IMR-90 (cell line): ENCODE measurements around the gene ACKR1. TPM values are rescaled to one million over a fixed set of nuclear protein-coding genes. Genes with fewer than 3 reads are reported as not detected.

Source experiments
- ATAC-seq: fragments of 200-7000 bp; cut with Tn5 transposase; 2 replicates; pipeline ENCODE4 v1.9.1; 2020; ENCODE audit warnings: low read depth, mild to moderate bottlenecking, moderate library complexity
- BruUV-seq: library from RNA; stranded (reverse); fragments of 400-500 nt; replicated peaks from 2 replicates; lab custom pipeline; 2021; lab: Mats Ljungman, UMichigan
- CTCF ChIA-PET: fragments of 300-600 bp; formaldehyde crosslinking; extraction: SDS; loops from one replicate; lab custom pipeline; 2021; ENCODE audit warnings: antibody characterized with exemption; lab: Yijun Ruan, JAX
- POLR2A ChIA-PET: fragments of 300-600 bp; sonication (Branson Sonifier 250); formaldehyde crosslinking; loops from one replicate; lab custom pipeline; 2022; ENCODE audit warnings: antibody characterized with exemption; ENCODE audit not compliant: unreplicated experiment; lab: Charles Lee
- DNase-seq: peaks from one replicate; pipeline ENCODE4 v3.0.0; 2013
- H2AFZ ChIP-seq: replicated peaks from 2 replicates; pipeline ENCODE3; 2013; ENCODE audit warnings: low read length, mild to moderate bottlenecking; ENCODE audit not compliant: poor library complexity
- H2AK5ac ChIP-seq: 2 replicates; pipeline ENCODE4 v1.6.1; 2013; ENCODE audit warnings: low read depth, low read length, inconsistent platforms
- H2AK9ac ChIP-seq: replicated peaks from 2 replicates; pipeline ENCODE3; 2013; ENCODE audit warnings: mild to moderate bottlenecking, low read depth, low read length, moderate library complexity; ENCODE audit not compliant: poor library complexity
- H2BK120ac ChIP-seq: 2 replicates; pipeline ENCODE4 v1.6.1; 2013; ENCODE audit warnings: low read depth, low read length, inconsistent platforms
- H2BK15ac ChIP-seq: 3 replicates; pipeline ENCODE4 v1.6.1; 2013; ENCODE audit warnings: low read depth, low read length, inconsistent platforms
- H2BK20ac ChIP-seq: 2 replicates; pipeline ENCODE4 v1.6.1; 2013; ENCODE audit warnings: low read depth, mild to moderate bottlenecking, inconsistent platforms, low read length, moderate library complexity
- H2BK5ac ChIP-seq: 2 replicates; pipeline ENCODE4 v1.6.1; 2013; ENCODE audit warnings: mild to moderate bottlenecking, low read depth, low read length, inconsistent platforms; ENCODE audit not compliant: poor library complexity, severe bottlenecking
- H3K14ac ChIP-seq: replicated peaks from 2 replicates; pipeline ENCODE4 v1.6.1; 2013; ENCODE audit warnings: low read depth, low read length, inconsistent platforms
- H3K18ac ChIP-seq: 2 replicates; pipeline ENCODE4 v1.6.1; 2013; ENCODE audit warnings: low read depth, low read length, control low read depth
- H3K23ac ChIP-seq: 2 replicates; pipeline ENCODE4 v1.6.1; 2013; ENCODE audit warnings: low read depth, low read length, inconsistent platforms
- H3K27ac ChIP-seq: 2 replicates; pipeline ENCODE4 v1.5.1; 2013; ENCODE audit warnings: mild to moderate bottlenecking, control low read depth, low read length; ENCODE audit not compliant: insufficient read depth
- H3K27me3 ChIP-seq: 2 replicates; pipeline ENCODE4 v1.6.1; 2013; ENCODE audit warnings: low read length; ENCODE audit not compliant: control insufficient read depth, insufficient read depth
- H3K36me3 ChIP-seq: 2 replicates; pipeline ENCODE4 v1.6.1; 2013; ENCODE audit warnings: low read length, mixed read lengths; ENCODE audit not compliant: control insufficient read depth, insufficient read depth
- H3K4ac ChIP-seq: 2 replicates; pipeline ENCODE4 v1.6.1; 2013; ENCODE audit warnings: low read depth, low read length, inconsistent platforms
- H3K4me1 ChIP-seq: 2 replicates; pipeline ENCODE4 v1.6.1; 2013; ENCODE audit warnings: low read length, mixed read lengths; ENCODE audit not compliant: control insufficient read depth, insufficient read depth
- H3K4me2 ChIP-seq: 2 replicates; pipeline ENCODE4 v1.6.1; 2013; ENCODE audit warnings: low read depth, mild to moderate bottlenecking, control low read depth, low read length, moderate library complexity
- H3K4me3 ChIP-seq: 2 replicates; pipeline ENCODE4 v1.5.1; 2013; ENCODE audit warnings: low read depth, mild to moderate bottlenecking, control low read depth, low read length, moderate library complexity; ENCODE audit not compliant: insufficient read depth
- H3K56ac ChIP-seq: 2 replicates; pipeline ENCODE4 v1.6.1; 2013; ENCODE audit warnings: low read length, inconsistent platforms; ENCODE audit not compliant: insufficient read depth; ENCODE audit errors: extremely low read depth
- H3K79me1 ChIP-seq, 2 experiments: 2 replicates each; pipeline ENCODE4 v1.6.1; 2013; ENCODE audit warnings: low read length in 2 of 2, inconsistent platforms in 1 of 2, low read depth in 1 of 2
- H3K9ac ChIP-seq: 2 replicates; pipeline ENCODE4 v1.6.1; 2013; ENCODE audit warnings: low read depth, low read length, control low read depth
- H3K9me1 ChIP-seq: 2 replicates; pipeline ENCODE4 v1.6.1; 2013; ENCODE audit warnings: low read length, inconsistent platforms; ENCODE audit not compliant: insufficient read depth
- H3K9me3 ChIP-seq: 2 replicates; pipeline ENCODE4 v1.6.1; 2013; ENCODE audit warnings: low read length; ENCODE audit not compliant: control insufficient read depth, insufficient read depth
- H4K20me1 ChIP-seq: 2 replicates; pipeline ENCODE4 v1.6.1; 2013; ENCODE audit warnings: low read length, inconsistent platforms; ENCODE audit not compliant: insufficient read depth
- H4K5ac ChIP-seq: 2 replicates; pipeline ENCODE4 v1.6.1; 2013; ENCODE audit warnings: mild to moderate bottlenecking, low read depth, low read length, control low read depth
- H4K8ac ChIP-seq, 2 experiments: 2 replicates each; pipeline ENCODE4 v1.6.1; 2013; ENCODE audit warnings: low read depth in 2 of 2, low read length in 2 of 2, control low read depth in 1 of 2, inconsistent platforms in 1 of 2
- H4K91ac ChIP-seq: 2 replicates; pipeline ENCODE4 v1.6.1; 2013; ENCODE audit warnings: low read depth, low read length, inconsistent platforms; ENCODE audit not compliant: insufficient read depth
- BHLHE40 ChIP-seq: fragments of 150-350 bp; IDR thresholded peaks from 2 replicates; pipeline ENCODE4 v1.6.1; 2016; ENCODE audit warnings: mild to moderate bottlenecking, low read depth, low read length
- CEBPB ChIP-seq: IDR thresholded peaks from 2 replicates; pipeline ENCODE4 v1.6.1; 2012; ENCODE audit warnings: low read depth, low read length, improper control_type of control experiment
- CHD1 ChIP-seq: IDR thresholded peaks from 2 replicates; pipeline ENCODE4 v1.6.1; 2012; ENCODE audit warnings: low read depth, low read length, improper control_type of control experiment
- CTCF ChIP-seq: conservative IDR thresholded peaks from 2 replicates; pipeline ENCODE4 v1.5.1; 2012; ENCODE audit warnings: mild to moderate bottlenecking, low read depth, low read length, improper control_type of control experiment
- ELK1 ChIP-seq: fragments of 150-350 bp; IDR thresholded peaks from 2 replicates; pipeline ENCODE4 v1.6.1; 2016; ENCODE audit warnings: low read depth, mild to moderate bottlenecking, low read length, moderate library complexity, borderline replicate concordance
- FOS ChIP-seq: fragments of 150-350 bp; IDR thresholded peaks from 2 replicates; pipeline ENCODE4 v1.6.1; 2016; ENCODE audit warnings: low read depth, low read length
- MAFK ChIP-seq: IDR thresholded peaks from 2 replicates; pipeline ENCODE4 v1.6.1; 2012; ENCODE audit warnings: low read depth, low read length, improper control_type of control experiment
- MAZ ChIP-seq: IDR thresholded peaks from 2 replicates; pipeline ENCODE4 v1.6.1; 2012; ENCODE audit warnings: low read depth, mild to moderate bottlenecking, low read length, improper control_type of control experiment, moderate library complexity, borderline replicate concordance
- MXI1 ChIP-seq: IDR thresholded peaks from 2 replicates; pipeline ENCODE4 v1.6.1; 2012; ENCODE audit warnings: low read depth, mild to moderate bottlenecking, low read length, moderate library complexity, borderline replicate concordance
- NFE2L2 ChIP-seq: fragments of 150-350 bp; IDR thresholded peaks from 2 replicates; pipeline ENCODE4 v1.6.1; 2016; ENCODE audit warnings: low read depth, mild to moderate bottlenecking, low read length
- POLR2A ChIP-seq: IDR thresholded peaks from 2 replicates; pipeline ENCODE4 v1.6.1; 2012; ENCODE audit warnings: mild to moderate bottlenecking, low read depth, low read length
- RAD21 ChIP-seq: IDR thresholded peaks from 2 replicates; pipeline ENCODE4 v1.6.1; 2012; ENCODE audit warnings: low read length, improper control_type of control experiment
- RCOR1 ChIP-seq: IDR thresholded peaks from 2 replicates; pipeline ENCODE4 v1.6.1; 2012; ENCODE audit warnings: mild to moderate bottlenecking, low read length, improper control_type of control experiment; ENCODE audit not compliant: insufficient replicate concordance
- RFX5 ChIP-seq: IDR thresholded peaks from 2 replicates; pipeline ENCODE4 v1.8.0; 2012; ENCODE audit warnings: low read depth, mild to moderate bottlenecking, low read length, moderate library complexity
- SMC3 ChIP-seq: fragments of 150-350 bp; IDR thresholded peaks from 2 replicates; pipeline ENCODE4 v1.6.1; 2016; ENCODE audit warnings: low read depth, mild to moderate bottlenecking, antibody characterized with exemption, low read length, moderate library complexity
- WGBS, 2 experiments: methylation state at CpG; one replicate each; pipeline versions ENCODE4 v1.1.5 to v1.1.7; 2013; ENCODE audit warnings: missing lambda C conversion rate in 2 of 2; ENCODE audit not compliant: insufficient read length in 1 of 2; ENCODE audit errors: extremely low coverage in 2 of 2; 5-methylcytosine and 5-hydroxymethylcytosine counted together
- dilution Hi-C: fragments of 300-500 bp; cut with HindIII; formaldehyde crosslinking; loops from one replicate; pipeline ENCODE4 v1.14.3; 2018; ENCODE audit warnings: low sequenced_read_pairs; ENCODE audit not compliant: unreplicated experiment
- in situ Hi-C: fragments of 300-500 bp; cut with MboI; formaldehyde crosslinking; loops from 3 replicates; pipeline ENCODE4 v1.14.3; 2019; ENCODE audit warnings: low sequenced_read_pairs, inconsistent platforms, mixed read lengths
- intact Hi-C: fragments of 100-400 bp; cut with micrococcal nuclease; formaldehyde crosslinking; loops from 2 replicates; pipeline ENCODE4 v1.10.0; 2022
- polyA plus RNA-seq, 3 experiments: library from polyadenylated mRNA; depleted of rRNA; stranded (reverse); fragments of >200 nt; gene quantifications; 2 replicates each; pipeline ENCODE4 v1.2.3, GENCODE V29; 2012; ENCODE audit warnings: low replicate concordance in 1 of 3
- total RNA-seq: library from RNA; depleted of rRNA; stranded (reverse); fragments of >200 nt; gene quantifications from 2 replicates; pipeline ENCODE4 v1.2.3, GENCODE V29; 2012

Gene ACKR1
- total and polyA plus RNA-seq, 2 of the 4 experiments (the other 2 are of a cell fraction) = not detected

- TF ChIP-seq RFX5 = no peak
- no peak for TF ChIP-seq NFE2L2
- TF ChIP-seq CEBPB = no peak
- no peak for TF ChIP-seq MAFK
- TF ChIP-seq CHD1 = no peak
Observed at GRCh38 chr1:159163614-159164228, 41.0 kb upstream of the ACKR1 start (continued).

- in situ Hi-C loops = no loop called here
- Histone ChIP-seq H2BK120ac (no peak overlapping the region), H3K79me1 (no peaks in the 10 kb centered on the region), H3K27ac (no peak overlapping the region), H3K4me2 (no peak overlapping the region), H2AFZ (no peak overlapping the region), H2AK9ac (no peak overlapping the region), H4K5ac (no peak overlapping the region), H3K56ac (no peak overlapping the region), H2BK5ac (no peak overlapping the region), H4K20me1 (no peaks in the 10 kb centered on the region), H3K14ac (no peak overlapping the region), H3K4me1 (no peaks in the 10 kb centered on the region; the same call in 1 of the 2 replicates), H2BK20ac (no peak overlapping the region), H3K4ac (no peak overlapping the region), H3K18ac (no peak overlapping the region), H4K8ac (no peak overlapping the region), H4K91ac (no peak overlapping the region), H3K9me1 (no peaks in the 10 kb centered on the region), H3K9me3 (no peaks in the 10 kb centered on the region), H3K4me3 (no peak overlapping the region), H2AK5ac (no peak overlapping the region), H3K36me3 (no peaks in the 10 kb centered on the region), H3K23ac (no peak overlapping the region), H3K9ac (no peak overlapping the region), H2BK15ac (no peak overlapping the region), H3K27me3 (peaks cover 19% of the 10 kb centered on the region)
- DNase-seq = no peak
- dilution Hi-C loops = no loop called here
- no TSS peak for BruUV-seq
- no peak for ATAC-seq
- ChIA-PET CTCF (no interaction called here), POLR2A (no interaction called here)
- intact Hi-C loops = no loop called here
- WGBS, 2 experiments = no CpG with 5 or more reads among the region's 4 CpGs
- TF ChIP-seq POLR2A = no peak
- TF ChIP-seq MXI1 = no peak
- TF ChIP-seq RFX5 = no peak
- TF ChIP-seq RAD21 = no peak
- no peak for TF ChIP-seq SMC3
- TF ChIP-seq MAZ = no peak
- TF ChIP-seq MAFK = no peak
- TF ChIP-seq CTCF = no peak
- no peak for TF ChIP-seq FOS
- no peak for TF ChIP-seq CHD1
- TF ChIP-seq RCOR1 = no peak
- TF ChIP-seq BHLHE40 = no peak
- no peak for TF ChIP-seq ELK1
- TF ChIP-seq NFE2L2 = no peak
Observed at GRCh38 chr1:159168043-159168442, 36.6 kb upstream of the ACKR1 start.
